CD4-positive, alpha-beta T cell treated with Interleukin-6 at 100 ng/mL for 8 hours (primary cell): ENCODE measurements around the gene ZNF768.

Experiments
- DNase-seq: peaks from one replicate; pipeline ENCODE4 v3.0.0-alpha.2; 2020; ENCODE audit warnings: mixed read lengths, low spot score

ZNF768 gene

GRCh38 chr16:30526137-30526822, at the start of gene ZNF768:
TSS of gene ZNF768 (minus strand) at chr16:30526566. CDS start at chr16:30526413, 153 bp downstream.
- DNase-seq, result no peak

- no peak for DNase-seq
Measured at GRCh38 chr16:30574678-30575077, 48.3 kb upstream of the ZNF768 start.

DNA sequence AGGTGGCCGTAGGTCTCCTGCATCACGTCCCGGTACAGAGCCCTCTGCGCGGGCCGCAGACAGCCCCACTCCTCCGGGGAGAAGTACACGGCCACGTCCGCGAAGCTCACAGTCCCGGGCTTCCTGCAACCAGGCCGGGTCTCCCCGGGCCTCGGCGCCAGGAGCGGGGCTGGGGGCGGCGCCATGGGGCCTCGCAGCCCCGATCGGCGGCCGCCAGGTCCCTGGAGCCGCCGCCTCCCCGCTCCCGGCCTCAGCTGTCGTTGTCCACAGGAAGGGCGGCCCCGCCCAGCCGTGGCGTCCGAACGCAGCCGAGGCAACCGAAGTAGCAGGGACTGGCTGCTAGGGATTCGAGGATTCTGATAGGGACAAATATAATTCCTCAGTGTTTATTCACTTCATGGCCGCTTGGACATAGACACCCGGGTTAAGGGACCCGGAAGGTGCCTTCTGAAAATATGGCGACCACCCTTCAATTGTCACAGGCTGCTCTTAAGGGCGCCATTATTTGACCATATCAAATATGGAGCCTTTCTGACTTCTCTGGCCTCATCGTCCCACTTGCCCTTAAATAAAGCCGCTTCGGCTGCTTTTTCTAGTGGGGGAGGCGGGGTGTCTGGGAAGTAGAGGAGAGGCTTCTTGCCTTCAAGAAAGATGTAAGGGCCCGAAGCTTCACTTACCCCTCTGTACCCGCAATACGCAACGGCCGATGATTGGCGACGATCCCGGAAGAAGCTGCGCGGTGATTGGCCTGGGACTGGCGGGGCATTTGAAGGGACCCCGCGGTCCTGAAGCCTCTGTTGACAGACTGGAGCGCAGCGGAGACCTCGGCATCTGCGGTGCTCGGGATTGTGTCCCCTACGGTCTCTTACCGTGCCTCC, 45.3 kb upstream of the ZNF768 start, which contains the start of gene ZNF688:
Gene ZNF688 (minus strand): TSS at position 270 of the 878 bp plus-strand sequence. CDS start 85 bp downstream, at position 185.
- peak; percentile 98 for DNase-seq

DNA sequence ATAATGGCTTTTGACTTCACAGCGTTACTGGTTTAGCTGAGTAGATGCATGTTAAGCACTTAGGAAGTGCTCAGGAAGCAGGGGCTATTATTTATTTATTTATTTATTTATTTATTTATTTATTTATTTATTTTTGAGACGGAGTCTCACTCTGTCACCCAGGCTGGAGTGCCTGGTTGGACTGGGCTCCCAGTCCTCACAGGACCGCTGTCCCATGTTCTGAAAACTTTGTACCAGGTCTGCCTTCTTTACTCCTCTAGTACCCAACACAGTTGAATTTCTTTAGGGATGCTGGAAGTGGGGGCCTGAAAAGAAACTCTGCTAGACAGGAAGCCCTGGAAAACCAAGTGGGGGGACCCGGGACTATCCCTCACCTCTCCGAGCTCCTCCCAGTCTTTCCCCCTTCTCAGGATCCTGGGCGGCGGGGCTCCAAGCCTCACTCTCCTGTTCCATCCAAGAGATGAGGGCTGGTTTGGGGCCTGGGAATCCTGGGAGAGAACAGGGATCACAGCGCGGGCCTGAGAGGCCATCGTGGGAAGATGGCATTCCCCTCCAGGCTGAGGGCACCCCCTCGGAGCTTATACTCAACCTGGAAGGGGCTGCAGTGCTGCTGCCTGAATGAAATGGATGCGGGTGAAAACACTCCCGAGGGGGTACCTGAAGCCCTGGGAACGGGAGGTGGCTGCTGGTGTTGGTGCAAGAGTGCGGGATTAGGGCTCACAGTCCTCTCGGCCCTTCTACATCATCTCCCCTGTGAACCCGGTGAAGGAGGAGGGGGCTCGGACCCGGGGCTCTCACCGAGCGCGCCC, 44.5 kb upstream of the ZNF768 start:
- DNase-seq, result no peak

DNA sequence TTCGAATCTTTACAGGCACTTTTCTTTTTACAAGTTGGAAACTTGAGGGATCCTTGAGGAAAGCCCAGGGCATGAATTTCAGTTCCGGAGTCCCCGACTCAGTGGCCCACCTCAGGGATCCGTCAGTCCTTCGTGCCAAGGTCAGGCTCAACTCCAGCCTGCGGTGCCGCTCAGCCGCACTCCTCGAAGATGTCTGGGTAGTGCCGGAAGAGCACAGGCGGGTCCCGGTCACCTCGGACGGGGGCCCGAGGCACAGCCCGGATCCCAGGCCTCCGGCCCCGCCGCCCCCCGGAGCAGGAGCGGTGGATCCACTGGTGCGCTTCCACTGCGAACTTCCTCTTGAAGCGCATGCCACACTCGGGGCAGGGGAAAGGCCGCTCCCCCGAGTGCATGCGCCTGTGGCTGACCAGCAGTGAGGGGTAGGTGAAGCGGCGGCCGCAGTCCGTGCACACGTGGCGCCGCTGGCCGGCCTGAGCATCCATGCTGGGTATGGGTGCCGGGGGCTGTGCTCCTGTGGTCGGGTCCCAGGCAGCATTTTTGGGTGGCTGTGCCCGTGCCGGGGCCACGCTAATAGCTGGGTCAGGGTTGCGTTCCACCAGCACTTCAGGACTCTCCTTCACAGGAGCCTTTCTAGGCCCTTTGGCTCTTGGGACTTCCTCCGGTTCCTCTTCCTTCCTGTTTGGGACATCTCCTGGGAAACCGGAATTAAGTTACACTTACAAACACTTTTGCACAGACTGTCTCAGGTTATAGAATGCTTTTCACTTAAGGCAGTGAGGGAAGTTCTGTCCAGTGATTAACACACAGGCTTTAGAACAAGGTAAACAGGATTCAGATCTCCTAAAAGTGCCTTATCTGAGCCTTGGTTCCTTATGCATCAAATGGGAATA, 43.6 kb upstream of the ZNF768 start:
- no peak for DNase-seq

GRCh38 chr16:30569281-30569680, 42.9 kb upstream of the ZNF768 start:
- no peak for DNase-seq

GRCh38 chr16:30567991-30568638, 41.7 kb upstream of the ZNF768 start:
- DNase-seq, result peak; percentile 75

DNA sequence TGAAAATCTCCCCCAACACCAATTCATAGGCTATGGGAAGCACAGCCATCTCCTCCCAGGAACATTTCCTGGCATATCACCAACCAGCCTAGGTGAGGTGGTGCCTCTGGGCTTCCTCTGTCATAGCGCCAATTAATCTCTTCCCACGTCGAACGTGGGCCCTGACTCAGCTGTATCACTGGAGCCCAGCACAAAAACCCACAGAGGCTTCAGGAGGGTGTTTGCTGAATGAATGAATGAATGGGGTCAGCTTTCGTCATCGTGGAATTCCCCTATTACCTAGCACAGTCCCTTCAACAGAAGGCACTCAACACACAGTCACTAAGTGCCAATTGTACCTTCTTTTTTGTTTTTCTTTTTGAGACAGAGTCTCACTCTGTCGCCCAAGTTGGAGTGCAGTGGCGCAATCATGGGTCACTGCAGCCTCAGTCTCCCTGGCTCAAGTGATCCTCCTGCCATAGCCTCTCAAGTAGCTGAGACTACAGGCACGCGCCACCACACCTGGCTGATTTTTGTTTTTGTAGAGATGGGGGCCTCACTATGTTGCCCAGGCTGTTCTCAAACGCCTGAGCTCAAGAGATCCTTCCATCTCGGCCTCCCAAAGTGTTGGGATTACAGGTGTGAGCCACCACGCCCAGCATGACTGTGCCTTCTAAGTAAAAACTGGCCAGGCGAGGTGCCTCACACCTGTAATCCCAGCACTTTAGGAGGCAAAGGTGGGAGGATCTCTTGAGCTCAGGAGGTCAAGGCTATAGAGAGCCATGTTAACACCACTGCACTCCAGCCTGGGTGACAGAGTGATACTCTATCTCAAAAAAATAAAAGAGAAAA, 41.0 kb upstream of the ZNF768 start:
- peak; percentile 71 for DNase-seq

DNA sequence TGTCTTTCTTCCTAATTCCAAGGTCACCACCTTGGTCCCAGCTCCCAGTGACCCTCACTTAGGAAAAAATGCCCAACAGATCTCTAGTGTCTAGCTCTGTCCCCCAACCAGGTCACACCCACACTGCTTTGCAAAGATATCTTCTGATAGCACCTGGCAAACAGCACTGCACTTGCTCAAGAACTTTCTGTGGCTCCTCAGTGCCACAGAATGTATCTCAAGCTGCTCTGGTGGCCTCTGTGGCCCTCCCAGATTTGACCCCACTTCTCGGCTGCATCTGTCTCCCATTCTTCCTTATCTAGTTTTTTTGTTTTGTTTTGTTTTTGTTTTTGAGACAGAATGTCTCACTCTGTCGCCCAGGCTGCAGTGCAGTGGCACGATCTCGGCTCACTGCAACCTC, 40.2 kb upstream of the ZNF768 start:
- DNase-seq, result no peak

DNA sequence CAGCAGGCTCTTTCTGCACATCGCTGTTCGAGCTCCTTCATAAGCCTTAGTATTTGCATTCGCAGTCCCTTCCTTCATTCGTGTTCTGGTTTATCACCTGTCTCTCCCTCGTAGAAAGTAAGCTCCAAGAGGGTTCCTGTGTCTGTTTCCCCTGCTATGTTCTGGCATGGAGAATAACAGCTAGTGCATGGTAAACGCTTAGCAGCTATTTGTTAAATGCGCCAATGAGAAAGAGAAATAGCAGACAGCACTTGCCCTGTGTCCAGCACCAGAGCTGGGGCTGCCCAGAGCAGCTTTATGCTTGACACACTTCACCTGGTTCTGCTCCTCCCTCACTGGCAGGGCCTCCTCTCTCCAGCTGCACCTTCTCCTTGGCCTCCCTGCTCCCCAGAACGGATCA, 39.6 kb upstream of the ZNF768 start:
- no peak for DNase-seq

GRCh38 chr16:30565526-30565925, 39.2 kb upstream of the ZNF768 start:
- no peak for DNase-seq

- no peak for DNase-seq
Measured at GRCh38 chr16:30562021-30562420, 35.7 kb upstream of the ZNF768 start.

- no peak for DNase-seq
Measured at GRCh38 chr16:30561089-30561816, 34.9 kb upstream of the ZNF768 start.

- no peak for DNase-seq
Measured at GRCh38 chr16:30559690-30560089, 33.3 kb upstream of the ZNF768 start.

- no peak for DNase-seq
Measured at GRCh38 chr16:30558789-30559377, 32.5 kb upstream of the ZNF768 start.

- peak; percentile 98 for DNase-seq
Measured at GRCh38 chr16:30557957-30558788, 31.8 kb upstream of the ZNF768 start, which contains the start of gene ZNF764. TSS of gene ZNF764 (minus strand) at chr16:30558374. CDS start at chr16:30558182, 192 bp downstream.

DNA sequence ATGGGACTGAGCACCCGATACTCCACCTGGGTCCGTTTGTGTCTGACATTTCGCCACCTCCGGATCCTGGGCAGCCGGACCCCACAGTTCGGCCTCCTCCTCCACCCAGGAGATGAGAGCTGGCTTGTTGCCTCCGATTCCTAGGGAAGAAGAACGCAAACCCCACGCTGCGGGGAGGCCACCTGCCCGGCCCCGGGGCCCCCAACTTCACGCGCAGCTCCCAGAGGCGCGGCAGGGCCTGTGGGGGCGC, 31.3 kb upstream of the ZNF768 start:
- DNase-seq, result no peak

DNA sequence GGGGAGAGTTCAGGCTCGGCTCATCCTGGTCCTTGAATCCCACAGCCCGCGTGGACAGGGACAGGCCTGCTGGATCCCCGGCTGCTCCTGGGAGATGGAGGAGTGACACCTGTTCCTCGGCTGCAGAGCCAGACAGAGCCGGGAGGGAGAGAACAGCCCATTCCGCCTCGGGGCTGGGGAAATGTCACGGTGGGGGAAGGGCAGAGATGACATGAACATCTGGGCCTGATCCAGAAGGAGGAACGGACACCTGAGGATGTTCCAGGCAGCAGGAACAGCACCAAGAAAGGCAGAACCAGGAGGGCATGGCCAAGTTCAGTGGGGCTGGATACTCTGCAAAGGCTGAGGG, 29.7 kb upstream of the ZNF768 start:
- no peak for DNase-seq
